ENCODE results near the gene GRHL1. TPM values are rescaled to one million over a fixed set of nuclear protein-coding genes. Genes with fewer than 3 reads are reported as not detected.

The GRHL1 gene
- total and polyA plus RNA-seq, 2 of the 4 experiments (the other 2 are of a cell fraction): 0.18 to 0.21 TPM

- H4K20me1 ChIP-seq (ENCODE audit: insufficient read depth, low read length): no peaks in the 10 kb centered on the region
- ATAC-seq (ENCODE audit: low read depth) (peak; percentile 54), DNase-seq (peak; percentile 27)
- H2AFZ ChIP-seq (replicated peaks; ENCODE audit: low read length, poor library complexity): peak overlapping the region; percentile 86
- no peak overlapping the region for H3K18ac ChIP-seq (ENCODE audit: low read depth, low read length)
- in situ Hi-C loops (cut with MboI; ENCODE audit: low sequenced_read_pairs): no loop called here
- H2BK5ac ChIP-seq (ENCODE audit: low read depth, low read length, poor library complexity, severe bottlenecking): no peak overlapping the region
- H2AK9ac ChIP-seq (replicated peaks; ENCODE audit: low read depth, low read length, poor library complexity): peak overlapping the region; percentile 23
- H3K27me3 ChIP-seq (ENCODE audit: control insufficient read depth, insufficient read depth, low read length): no peaks in the 10 kb centered on the region
- H3K27ac ChIP-seq (ENCODE audit: insufficient read depth, low read length): no peak overlapping the region
- peak overlapping the region; percentile 81 for H2BK20ac ChIP-seq (ENCODE audit: low read depth, low read length)
- peak overlapping the region; percentile 51; the same call in 1 of the 2 replicates for H3K14ac ChIP-seq (replicated peaks; ENCODE audit: low read depth, low read length)
- H2BK120ac ChIP-seq (ENCODE audit: low read depth, low read length): peak overlapping the region; percentile 49
- dilution Hi-C loops (cut with HindIII; ENCODE audit: low sequenced_read_pairs, unreplicated experiment): no loop called here
- no peaks in the 10 kb centered on the region for H3K36me3 ChIP-seq (ENCODE audit: control insufficient read depth, insufficient read depth, low read length)
- no peaks in the 10 kb centered on the region for H3K79me1 ChIP-seq (ENCODE audit: low read depth in 1 of 2, low read length in 2 of 2)
- peak overlapping the region in 1 of 2 experiments; percentile 72; a peak in 1 of 4 replicates for H4K8ac ChIP-seq (ENCODE audit: low read depth in 2 of 2, low read length in 2 of 2)
- peaks cover 28% of the 10 kb centered on the region for H3K4me1 ChIP-seq (ENCODE audit: control insufficient read depth, insufficient read depth, low read length)
- TF ChIP-seq NFE2L2 (IDR thresholded peaks at IDR 0.05; ENCODE audit: low read depth, low read length) (no peak), RCOR1 (IDR thresholded peaks at IDR 0.05; ENCODE audit: insufficient replicate concordance, low read length) (no peak), MAZ (IDR thresholded peaks at IDR 0.05; ENCODE audit: borderline replicate concordance, low read depth, low read length) (no peak), CTCF (conservative IDR thresholded peaks at IDR 0.05; ENCODE audit: low read depth, low read length) (no peak), POLR2A (IDR thresholded peaks at IDR 0.05; ENCODE audit: low read depth, low read length) (no peak), MXI1 (IDR thresholded peaks at IDR 0.05; ENCODE audit: borderline replicate concordance, low read depth, low read length) (no peak), RAD21 (IDR thresholded peaks at IDR 0.05; ENCODE audit: low read length) (no peak), SMC3 (IDR thresholded peaks at IDR 0.05; ENCODE audit: low read depth, low read length) (no peak), ELK1 (IDR thresholded peaks at IDR 0.05; ENCODE audit: borderline replicate concordance, low read depth, low read length) (no peak), RFX5 (IDR thresholded peaks at IDR 0.05; ENCODE audit: low read depth, low read length) (no peak), USF2 (IDR thresholded peaks at IDR 0.05; ENCODE audit: low read depth, low read length) (no peak), CHD1 (IDR thresholded peaks at IDR 0.05; ENCODE audit: low read depth, low read length) (no peak), FOS (IDR thresholded peaks at IDR 0.05; ENCODE audit: low read depth, low read length) (no peak), BHLHE40 (IDR thresholded peaks at IDR 0.05; ENCODE audit: low read depth, low read length) (no peak), CEBPB (IDR thresholded peaks at IDR 0.05; ENCODE audit: low read depth, low read length) (no peak)
- intact Hi-C loops (cut with micrococcal nuclease): no loop called here
- H3K4me2 ChIP-seq (ENCODE audit: low read depth, low read length): peak overlapping the region; percentile 8; the same call in 1 of the 2 replicates
- H3K9me3 ChIP-seq (ENCODE audit: control insufficient read depth, insufficient read depth, low read length): no peaks in the 10 kb centered on the region
- no peak overlapping the region for H2AK5ac ChIP-seq (ENCODE audit: low read depth, low read length)
- H3K9me1 ChIP-seq (ENCODE audit: insufficient read depth, low read length): peaks cover 10% of the 10 kb centered on the region
- H3K9ac ChIP-seq (ENCODE audit: low read depth, low read length): no peak overlapping the region
- peak overlapping the region; percentile 84 for H4K91ac ChIP-seq (ENCODE audit: insufficient read depth, low read depth, low read length)
- H3K4ac ChIP-seq (ENCODE audit: low read depth, low read length): peak overlapping the region; percentile 60
- WGBS, 2 experiments (ENCODE audit: extremely low coverage in 2 of 2, insufficient read length in 1 of 2): 100% methylated on average over 3 of the region's 9 CpGs; no CpG with 5 or more reads in 1 of the 2 experiments
- CTCF ChIA-PET: no interaction called here
- H2BK15ac ChIP-seq (ENCODE audit: low read depth, low read length): no peak overlapping the region
- no TSS peak for BruUV-seq (replicated peaks)
- no peak overlapping the region for H4K5ac ChIP-seq (ENCODE audit: low read depth, low read length)
- H3K56ac ChIP-seq (ENCODE audit: extremely low read depth, insufficient read depth, low read length): no peak overlapping the region
- POLR2A ChIA-PET (ENCODE audit: unreplicated experiment): no interaction called here
- H3K4me3 ChIP-seq (ENCODE audit: insufficient read depth, low read depth, low read length): no peak overlapping the region
- H3K23ac ChIP-seq (ENCODE audit: low read depth, low read length): no peak overlapping the region
These were observed 55.9 kb downstream of the GRHL1 start for GRCh38 chr2:10007435-10007834.

Data from IMR-90 (cell line).